Rectal smooth muscle tissue (tissue), 1 donor: ENCODE measurements around the gene ASB5.
"Not testable (repeated sequence)": the region's sequence is repeated elsewhere in the genome, so short reads cannot be mapped to it uniquely, and the experiment has no call there.

ENCODE experiments used
- H3K27ac ChIP-seq: one replicate; pipeline ENCODE4 v1.7.0; 2013; ENCODE audit warnings: low read depth, low read length, inconsistent platforms
- H3K27me3 ChIP-seq: one replicate; pipeline ENCODE4 v1.7.0; 2013; ENCODE audit warnings: low read length; ENCODE audit not compliant: control insufficient read depth, insufficient read depth
- H3K36me3 ChIP-seq: one replicate; pipeline ENCODE4 v1.7.0; 2013; ENCODE audit warnings: low read length; ENCODE audit not compliant: control insufficient read depth, insufficient read depth
- H3K4me1 ChIP-seq: one replicate; pipeline ENCODE4 v1.7.0; 2013; ENCODE audit warnings: low read length; ENCODE audit not compliant: control insufficient read depth, insufficient read depth
- H3K4me3 ChIP-seq: one replicate; pipeline ENCODE4 v1.7.0; 2013; ENCODE audit warnings: low read length
- H3K9ac ChIP-seq: one replicate; pipeline ENCODE4 v1.7.0; 2013; ENCODE audit warnings: low read length

The ASB5 gene

GRCh38 chr4:176238826-176239225 lies 30.2 kb downstream of the ASB5 start:
- H3K9ac ChIP-seq = no peak overlapping the region
- H3K27ac ChIP-seq = peak overlapping the region; percentile 96
- H3K36me3 ChIP-seq = no peaks in the 10 kb centered on the region
- H3K27me3 ChIP-seq = no peaks in the 10 kb centered on the region
- no peak overlapping the region for H3K4me3 ChIP-seq
- H3K4me1 ChIP-seq = peaks cover 24% of the 10 kb centered on the region

GRCh38 chr4:176238157-176238610 lies 30.8 kb downstream of the ASB5 start:
- Histone ChIP-seq H3K9ac (no peak overlapping the region), H3K27me3 (no peaks in the 10 kb centered on the region), H3K27ac (peak overlapping the region; percentile 96), H3K4me1 (peaks cover 24% of the 10 kb centered on the region), H3K36me3 (no peaks in the 10 kb centered on the region), H3K4me3 (no peak overlapping the region)

DNA sequence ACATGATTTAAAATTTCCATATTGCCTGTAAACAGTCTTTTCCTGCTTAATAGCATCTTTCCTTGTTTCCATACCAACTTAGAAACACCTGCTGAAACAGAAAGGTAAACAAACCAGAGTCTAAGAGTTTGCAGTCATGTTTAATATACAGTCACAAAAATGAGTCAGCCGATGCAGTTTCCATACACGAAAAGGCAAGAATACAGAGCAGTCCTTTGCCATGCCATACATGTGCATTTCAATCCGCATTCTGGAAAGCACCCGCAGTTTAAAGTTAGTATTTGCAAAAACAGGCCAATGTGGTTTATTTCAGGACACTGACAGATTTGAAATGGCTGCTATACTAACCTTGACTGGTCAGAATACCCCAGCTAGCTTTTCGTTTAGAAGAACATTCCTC lies 32.1 kb downstream of the ASB5 start:
- Histone ChIP-seq H3K4me3 (peak overlapping the region; percentile 22), H3K4me1 (peaks cover 24% of the 10 kb centered on the region), H3K36me3 (no peaks in the 10 kb centered on the region), H3K9ac (no peak overlapping the region), H3K27ac (peak overlapping the region; percentile 90), H3K27me3 (no peaks in the 10 kb centered on the region)

DNA sequence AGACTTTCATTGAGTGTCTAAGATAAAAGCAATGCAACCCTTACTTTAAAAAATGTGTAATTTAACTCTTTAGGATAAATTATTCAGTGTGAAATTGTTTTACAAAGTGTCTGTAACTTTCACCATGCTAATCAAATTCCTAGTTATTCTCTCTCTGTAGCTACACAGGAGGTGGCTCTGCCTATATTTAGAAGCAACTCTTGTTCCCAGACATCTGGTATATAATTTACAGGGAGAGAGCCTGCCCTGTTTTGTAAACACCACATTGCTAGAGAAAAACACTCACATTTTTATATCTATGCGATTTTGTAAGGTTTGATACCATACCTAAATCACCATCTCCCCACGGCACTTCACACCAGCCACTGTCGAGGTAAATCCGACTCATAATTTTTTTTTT lies 38.2 kb downstream of the ASB5 start:
- Histone ChIP-seq H3K4me3 (no peak overlapping the region), H3K27me3 (no peaks in the 10 kb centered on the region), H3K27ac (peak overlapping the region; percentile 59), H3K4me1 (peaks cover 14% of the 10 kb centered on the region), H3K9ac (no peak overlapping the region), H3K36me3 (no peaks in the 10 kb centered on the region)

- H3K9ac ChIP-seq = no peak overlapping the region
- no peak overlapping the region for H3K4me3 ChIP-seq
- no peaks in the 10 kb centered on the region for H3K36me3 ChIP-seq
- H3K4me1 ChIP-seq = peaks cover 14% of the 10 kb centered on the region
- no peaks in the 10 kb centered on the region for H3K27me3 ChIP-seq
- H3K27ac ChIP-seq = peak overlapping the region; percentile 43
Observed at GRCh38 chr4:176229645-176230044, 39.4 kb downstream of the ASB5 start.

- no peaks in the 10 kb centered on the region for H3K36me3 ChIP-seq
- no peak overlapping the region for H3K4me3 ChIP-seq
- no peak overlapping the region for H3K27ac ChIP-seq
- H3K4me1 ChIP-seq = peaks cover 14% of the 10 kb centered on the region
- no peaks in the 10 kb centered on the region for H3K27me3 ChIP-seq
- H3K9ac ChIP-seq = no peak overlapping the region
Observed at GRCh38 chr4:176226736-176227135, 42.3 kb downstream of the ASB5 start.

- Histone ChIP-seq H3K4me3 (no peak overlapping the region), H3K36me3 (no peaks in the 10 kb centered on the region), H3K27me3 (no peaks in the 10 kb centered on the region), H3K27ac (no peak overlapping the region), H3K4me1 (no peaks in the 10 kb centered on the region), H3K9ac (no peak overlapping the region)
Observed at GRCh38 chr4:176223561-176223960, 45.5 kb downstream of the ASB5 start.

- Histone ChIP-seq H3K4me3 (no peak overlapping the region), H3K4me1 (no peaks in the 10 kb centered on the region), H3K9ac (no peak overlapping the region), H3K27ac (no peak overlapping the region), H3K36me3 (no peaks in the 10 kb centered on the region), H3K27me3 (no peaks in the 10 kb centered on the region)
Observed at GRCh38 chr4:176222149-176222548, 46.9 kb downstream of the ASB5 start.

GRCh38 chr4:176217510-176217909 lies 51.5 kb downstream of the ASB5 start:
- Histone ChIP-seq H3K27me3 (no peaks in the 10 kb centered on the region), H3K36me3 (no peaks in the 10 kb centered on the region), H3K27ac (no peak overlapping the region), H3K4me3 (no peak overlapping the region), H3K9ac (no peak overlapping the region), H3K4me1 (no peaks in the 10 kb centered on the region)

GRCh38 chr4:176212351-176212750 lies 56.7 kb downstream of the ASB5 start:
- H3K9ac ChIP-seq, H3K4me3 ChIP-seq, H3K27ac ChIP-seq, H3K36me3 ChIP-seq, H3K4me1 ChIP-seq, H3K27me3 ChIP-seq: not testable (repeated sequence)

DNA sequence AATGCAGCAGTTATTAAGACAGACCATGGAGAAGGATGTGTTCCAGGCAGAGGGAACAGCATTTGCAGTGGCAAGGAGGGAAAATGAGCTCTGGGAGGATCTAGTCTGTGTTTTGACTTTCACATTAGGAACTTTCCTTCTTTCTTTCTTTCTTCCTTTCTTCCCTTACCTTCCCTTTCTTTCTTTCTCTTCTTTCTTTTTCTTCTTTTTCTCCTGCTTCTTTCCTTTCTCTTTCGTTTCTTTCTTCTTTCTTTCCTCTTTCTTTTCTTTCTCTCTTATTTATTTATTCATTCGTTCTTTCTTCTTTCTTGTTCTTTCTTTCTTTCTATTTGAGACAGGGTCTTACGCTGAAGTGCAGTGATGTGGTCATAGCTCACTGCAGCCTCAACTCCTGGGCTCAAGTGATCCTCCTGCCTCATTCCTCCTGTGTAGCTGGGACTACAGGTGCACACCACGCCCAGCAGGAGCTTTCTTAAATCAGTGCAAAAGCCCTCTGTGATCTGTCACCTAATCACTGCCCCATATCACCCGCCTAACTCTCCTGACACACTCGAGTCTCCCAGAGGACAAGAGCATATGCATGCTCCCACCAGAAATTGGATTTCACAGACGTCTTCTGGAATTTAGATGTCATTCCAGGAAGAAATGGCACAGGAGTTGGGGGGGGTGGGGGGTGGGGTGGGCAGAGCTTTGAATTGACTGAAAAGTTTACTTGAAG lies 58.3 kb downstream of the ASB5 start:
- no peak overlapping the region for H3K9ac ChIP-seq
- H3K36me3 ChIP-seq = no peaks in the 10 kb centered on the region
- no peaks in the 10 kb centered on the region for H3K4me1 ChIP-seq
- no peaks in the 10 kb centered on the region for H3K27me3 ChIP-seq
- no peak overlapping the region for H3K27ac ChIP-seq
- no peak overlapping the region for H3K4me3 ChIP-seq

- Histone ChIP-seq H3K9ac (no peak overlapping the region), H3K27me3 (no peaks in the 10 kb centered on the region), H3K4me1 (no peaks in the 10 kb centered on the region), H3K4me3 (no peak overlapping the region), H3K27ac (no peak overlapping the region), H3K36me3 (no peaks in the 10 kb centered on the region)
Observed at GRCh38 chr4:176210101-176210500, 58.9 kb downstream of the ASB5 start.

GRCh38 chr4:176209535-176209934 lies 59.5 kb downstream of the ASB5 start:
- no peak overlapping the region for H3K27ac ChIP-seq
- no peaks in the 10 kb centered on the region for H3K36me3 ChIP-seq
- H3K4me3 ChIP-seq = no peak overlapping the region
- no peaks in the 10 kb centered on the region for H3K4me1 ChIP-seq
- H3K9ac ChIP-seq = no peak overlapping the region
- H3K27me3 ChIP-seq = no peaks in the 10 kb centered on the region
